Activated CD4-positive, alpha-beta T cell treated with anti-CD3 and anti-CD28 coated beads, Interleukin-2, amount 10 ng/mL, durations not matched to agents 7 days and 5 days (primary cell): ENCODE measurements around the gene CCDC3. TPM values are rescaled to one million over a fixed set of nuclear protein-coding genes. Genes with fewer than 3 reads are reported as not detected.

Experiments
- CTCF ChIA-PET: fragments of 350-600 bp; sonication (Branson Sonifier 250); formaldehyde crosslinking; loops from one replicate; lab custom pipeline; 2021; ENCODE audit warnings: antibody characterized with exemption; lab: Charles Lee
- POLR2A ChIA-PET: fragments of 350-600 bp; sonication (Branson Sonifier 250); formaldehyde crosslinking; loops from one replicate; lab custom pipeline; 2021; ENCODE audit warnings: antibody characterized with exemption; lab: Charles Lee
- DNase-seq: peaks from one replicate; pipeline ENCODE4 v3.0.0-alpha.2; 2020
- H3K27ac Mint-ChIP-seq: one replicate; pipeline ENCODE4 v1.8.0; 2021; ENCODE audit warnings: mild to moderate bottlenecking, moderate library complexity, mixed read lengths
- H3K27me3 Mint-ChIP-seq: one replicate; pipeline ENCODE4 v1.8.0; 2021; ENCODE audit warnings: mixed read lengths
- H3K36me3 Mint-ChIP-seq: one replicate; pipeline ENCODE4 v1.8.0; 2021; ENCODE audit warnings: low read depth, mixed read lengths
- H3K4me1 Mint-ChIP-seq: one replicate; pipeline ENCODE4 v1.8.0; 2021; ENCODE audit warnings: mixed read lengths
- H3K4me3 Mint-ChIP-seq: one replicate; pipeline ENCODE4 v1.8.0; 2021; ENCODE audit warnings: mild to moderate bottlenecking, moderate library complexity, mixed read lengths
- H3K9me3 Mint-ChIP-seq: one replicate; pipeline ENCODE4 v1.8.0; 2021; ENCODE audit warnings: mixed read lengths
- total RNA-seq, 2 experiments: library from RNA; stranded (reverse); gene quantifications; one replicate each; pipeline ENCODE4 v1.2.3, GENCODE V29; 2021

Gene CCDC3
- total RNA-seq, 2 experiments from 2014 or later, result 0.10 to 0.12 TPM

GRCh38 chr10:12949248-12949647, 52.3 kb downstream of the CCDC3 start:
- Mint-ChIP-seq H3K27me3 (no peaks in the 10 kb centered on the region), H3K4me1 (no peaks in the 10 kb centered on the region), H3K4me3 (no peak overlapping the region), H3K27ac (no peak overlapping the region), H3K36me3 (no peaks in the 10 kb centered on the region), H3K9me3 (peaks cover 7% of the 10 kb centered on the region)
- ChIA-PET CTCF (interaction anchor here (0.6 kb wide), 1 partner anchor 1320 kb away, joined by 3 read pairs; no protein-coding TSS in a partner anchor), POLR2A (no interaction called here)
- DNase-seq, result no peak

DNA sequence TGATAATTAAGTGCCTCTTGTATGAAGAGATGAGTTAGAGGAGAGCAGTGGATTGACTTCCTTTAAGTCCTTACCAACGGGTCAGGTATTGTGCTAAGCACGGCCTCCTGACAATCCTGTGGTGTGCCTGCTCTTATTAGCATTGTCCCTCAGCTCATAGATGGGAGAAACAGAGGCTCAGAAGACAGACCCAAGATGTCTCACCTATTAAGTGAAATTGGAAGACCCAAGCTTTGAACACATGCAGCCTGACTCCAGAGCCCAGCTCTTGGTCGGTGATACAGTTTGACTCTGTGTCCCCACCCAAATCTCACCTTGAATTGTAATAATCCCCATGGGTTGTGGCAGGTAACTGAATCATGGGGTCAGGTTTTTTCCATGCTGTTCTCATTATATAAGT, 53.8 kb downstream of the CCDC3 start:
- Mint-ChIP-seq H3K9me3 (no peaks in the 10 kb centered on the region), H3K27ac (no peak overlapping the region), H3K4me1 (no peaks in the 10 kb centered on the region), H3K36me3 (no peaks in the 10 kb centered on the region), H3K27me3 (no peaks in the 10 kb centered on the region), H3K4me3 (no peak overlapping the region)
- no peak for DNase-seq
- ChIA-PET POLR2A (no interaction called here), CTCF (interaction anchor here (0.9 kb wide), 1 partner anchor 37 kb away, joined by 3 read pairs; no protein-coding TSS in a partner anchor)

GRCh38 chr10:12946372-12946771, 55.1 kb downstream of the CCDC3 start:
- ChIA-PET CTCF (interaction anchor here (0.6 kb wide), 1 partner anchor 392 kb away, joined by 7 read pairs; no protein-coding TSS in a partner anchor), POLR2A (no interaction called here)
- Mint-ChIP-seq H3K36me3 (no peaks in the 10 kb centered on the region), H3K27ac (no peak overlapping the region), H3K4me3 (no peak overlapping the region), H3K9me3 (no peaks in the 10 kb centered on the region), H3K27me3 (no peaks in the 10 kb centered on the region), H3K4me1 (no peaks in the 10 kb centered on the region)
- no peak for DNase-seq

- no peaks in the 10 kb centered on the region for H3K36me3 Mint-ChIP-seq
- no peaks in the 10 kb centered on the region for H3K27me3 Mint-ChIP-seq
- no peak overlapping the region for H3K27ac Mint-ChIP-seq
- no peaks in the 10 kb centered on the region for H3K4me1 Mint-ChIP-seq
- no peaks in the 10 kb centered on the region for H3K9me3 Mint-ChIP-seq
- ChIA-PET CTCF (no interaction called here), POLR2A (no interaction called here)
- H3K4me3 Mint-ChIP-seq, result no peak overlapping the region
- no peak for DNase-seq
These were observed 55.7 kb downstream of the CCDC3 start for GRCh38 chr10:12945690-12946359.

DNA sequence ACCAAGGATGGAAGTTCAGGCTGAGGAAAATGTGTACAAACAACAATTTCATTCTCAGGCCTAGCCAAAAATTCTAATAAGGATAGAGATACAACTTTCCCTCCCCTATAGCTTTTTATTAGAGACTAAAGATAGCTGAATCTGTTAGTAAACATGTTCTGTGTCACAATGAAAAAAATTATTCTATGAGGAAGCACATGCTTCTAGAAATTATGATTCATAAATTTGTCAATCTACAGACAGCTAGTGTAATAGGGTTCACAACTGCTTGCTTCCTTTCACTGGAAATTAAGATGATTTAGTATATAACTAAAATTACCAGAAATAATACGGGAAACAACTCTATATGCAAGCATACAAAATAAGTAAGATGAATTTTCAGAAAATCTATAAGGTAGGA, 56.6 kb downstream of the CCDC3 start:
- CTCF ChIA-PET, result no interaction called here

DNA sequence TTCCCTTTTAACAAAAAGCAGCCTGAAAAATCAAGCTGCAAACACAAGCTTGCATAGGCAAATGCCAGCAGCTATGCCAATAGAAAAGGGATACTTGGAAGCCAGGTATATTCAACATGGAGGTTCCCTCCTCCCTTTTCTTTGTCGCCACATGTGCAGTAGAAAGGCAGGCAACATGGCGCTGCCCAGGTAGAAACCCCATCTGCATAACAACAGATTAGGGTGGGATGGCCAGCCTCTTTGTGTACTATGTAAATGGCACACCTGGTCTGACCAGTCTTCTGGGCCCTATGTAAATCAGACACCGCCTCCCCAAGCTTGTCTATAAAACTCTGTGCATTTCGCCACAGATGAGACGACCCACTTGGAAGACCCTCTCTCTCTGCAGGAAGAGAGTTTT, 58.1 kb downstream of the CCDC3 start:
- CTCF ChIA-PET, result interaction anchor here (0.6 to 1.0 kb wide), 2 partner anchors 33 to 1332 kb away, joined by 3 read pairs; partner anchors contain the start of gene USP6NL
- no peaks in the 10 kb centered on the region for H3K27me3 Mint-ChIP-seq
- no peak overlapping the region for H3K27ac Mint-ChIP-seq
- POLR2A ChIA-PET, result no interaction called here
- no peaks in the 10 kb centered on the region for H3K36me3 Mint-ChIP-seq
- DNase-seq, result no peak
- H3K4me3 Mint-ChIP-seq, result no peak overlapping the region
- no peaks in the 10 kb centered on the region for H3K9me3 Mint-ChIP-seq
- H3K4me1 Mint-ChIP-seq, result no peaks in the 10 kb centered on the region

More for the DNA sequence above, 56.6 kb downstream of the CCDC3 start:
- Mint-ChIP-seq H3K4me1 (no peaks in the 10 kb centered on the region), H3K4me3 (no peak overlapping the region), H3K36me3 (no peaks in the 10 kb centered on the region), H3K27ac (no peak overlapping the region), H3K27me3 (no peaks in the 10 kb centered on the region), H3K9me3 (no peaks in the 10 kb centered on the region)
- DNase-seq, result no peak
- POLR2A ChIA-PET, result no interaction called here

- CTCF ChIA-PET, result interaction anchor here (0.9 to 1.0 kb wide), 3 partner anchors 8 to 1159 kb away, joined by 3 read pairs; no protein-coding TSS in a partner anchor
- no peaks in the 10 kb centered on the region for H3K36me3 Mint-ChIP-seq
- DNase-seq, result no peak
- no peak overlapping the region for H3K4me3 Mint-ChIP-seq
- H3K27ac Mint-ChIP-seq, result no peak overlapping the region
- peaks cover 2% of the 10 kb centered on the region for H3K27me3 Mint-ChIP-seq
- no peaks in the 10 kb centered on the region for H3K9me3 Mint-ChIP-seq
- POLR2A ChIA-PET, result no interaction called here
- H3K4me1 Mint-ChIP-seq, result no peaks in the 10 kb centered on the region
These were observed 59.5 kb downstream of the CCDC3 start for GRCh38 chr10:12941966-12942365.

DNA sequence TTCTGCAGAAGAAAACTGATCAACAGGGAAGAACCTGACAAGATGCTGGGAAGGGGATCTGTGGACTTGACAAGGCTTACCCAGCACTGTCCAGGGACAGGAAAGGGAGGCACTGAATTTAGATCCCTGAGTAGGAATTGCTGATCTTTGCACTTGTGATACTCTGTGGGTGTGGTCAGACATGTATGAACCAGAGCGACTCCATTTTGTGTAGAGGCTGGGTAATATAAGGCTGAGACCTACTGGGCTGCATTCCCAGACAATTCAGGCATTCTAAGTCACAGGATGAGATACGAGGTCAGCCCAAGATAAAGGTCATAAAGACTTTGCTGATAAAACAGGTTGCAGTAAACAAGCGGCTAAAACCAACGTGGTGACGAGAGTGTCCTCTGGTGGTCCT, 60.7 kb downstream of the CCDC3 start:
- no peaks in the 10 kb centered on the region for H3K4me1 Mint-ChIP-seq
- no peaks in the 10 kb centered on the region for H3K9me3 Mint-ChIP-seq
- H3K27ac Mint-ChIP-seq, result no peak overlapping the region
- peaks cover 2% of the 10 kb centered on the region for H3K27me3 Mint-ChIP-seq
- DNase-seq, result no peak
- H3K4me3 Mint-ChIP-seq, result no peak overlapping the region
- ChIA-PET CTCF (no interaction called here), POLR2A (no interaction called here)
- no peaks in the 10 kb centered on the region for H3K36me3 Mint-ChIP-seq

DNA sequence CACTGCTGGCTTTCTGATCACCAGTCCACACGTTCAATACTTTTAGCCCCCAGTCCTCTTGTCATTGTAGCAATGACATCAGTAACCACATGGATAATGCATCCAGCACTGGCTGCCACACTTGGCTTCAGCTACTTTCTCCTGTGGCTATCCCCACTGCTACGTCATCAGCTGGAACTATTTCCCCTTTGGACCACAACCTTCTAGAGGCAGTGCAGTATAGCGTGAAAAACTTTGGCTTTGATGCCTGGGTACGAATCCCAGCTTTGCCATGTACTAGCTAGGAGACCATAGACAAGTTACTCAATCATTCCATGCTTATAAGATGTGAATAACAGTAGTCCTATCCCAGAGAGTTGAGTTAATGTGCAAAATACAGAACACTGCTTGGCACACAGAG, 63.2 kb downstream of the CCDC3 start:
- no peak overlapping the region for H3K4me3 Mint-ChIP-seq
- DNase-seq, result no peak
- ChIA-PET CTCF (no interaction called here), POLR2A (no interaction called here)
- H3K4me1 Mint-ChIP-seq, result no peaks in the 10 kb centered on the region
- H3K27me3 Mint-ChIP-seq, result peaks cover 8% of the 10 kb centered on the region
- no peaks in the 10 kb centered on the region for H3K9me3 Mint-ChIP-seq
- no peak overlapping the region for H3K27ac Mint-ChIP-seq
- no peaks in the 10 kb centered on the region for H3K36me3 Mint-ChIP-seq

DNA sequence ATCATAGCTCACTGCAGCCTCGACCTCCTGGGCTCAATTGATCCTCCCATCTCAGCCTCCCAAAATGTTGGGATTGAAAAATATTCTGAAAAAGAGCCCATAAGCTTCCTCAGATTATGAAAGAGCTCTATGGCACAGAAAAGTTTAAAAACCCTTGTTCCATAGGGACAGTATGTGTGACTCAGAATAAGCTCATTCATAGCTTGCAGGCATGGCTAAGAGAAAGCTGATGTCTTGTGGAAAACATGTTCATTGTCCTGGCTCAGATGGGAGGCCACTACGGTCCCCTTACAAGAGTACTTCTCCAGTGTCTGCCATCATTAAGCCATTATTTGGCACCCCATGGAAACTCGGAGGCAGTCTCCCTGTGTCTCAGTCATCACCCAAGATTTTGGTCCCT, 64.0 kb downstream of the CCDC3 start:
- Mint-ChIP-seq H3K36me3 (no peaks in the 10 kb centered on the region), H3K27me3 (peaks cover 13% of the 10 kb centered on the region), H3K4me3 (no peak overlapping the region), H3K4me1 (no peaks in the 10 kb centered on the region), H3K9me3 (no peaks in the 10 kb centered on the region), H3K27ac (no peak overlapping the region)
- no peak for DNase-seq
- ChIA-PET POLR2A (no interaction called here), CTCF (interaction anchor here (0.5 kb wide), 1 partner anchor 9 kb away, joined by 3 read pairs; no protein-coding TSS in a partner anchor)

DNA sequence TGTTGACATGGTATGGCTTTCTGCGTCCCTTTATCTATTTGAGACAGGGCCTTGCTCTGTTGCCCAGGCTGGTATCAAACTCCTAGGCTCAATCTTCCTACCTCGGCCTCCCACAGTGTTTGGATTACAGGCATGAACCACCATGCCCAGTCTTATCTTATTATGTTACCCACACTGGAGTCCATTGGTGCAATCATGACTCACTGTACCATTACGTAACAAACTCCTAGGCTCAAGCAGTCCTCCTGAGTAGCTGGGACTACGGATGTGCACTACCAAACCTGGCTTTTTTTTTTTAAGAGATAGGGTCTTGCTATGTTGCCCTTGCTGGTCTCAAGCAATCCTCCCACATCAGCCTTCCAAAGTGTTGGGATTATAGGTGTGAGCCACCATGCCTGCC, 66.7 kb downstream of the CCDC3 start:
- POLR2A ChIA-PET, result no interaction called here
- no peak overlapping the region for H3K27ac Mint-ChIP-seq
- peaks cover 15% of the 10 kb centered on the region for H3K27me3 Mint-ChIP-seq
- H3K4me1 Mint-ChIP-seq, result no peaks in the 10 kb centered on the region
- H3K36me3 Mint-ChIP-seq, result no peaks in the 10 kb centered on the region
- CTCF ChIA-PET, result no interaction called here
- no peak for DNase-seq
- H3K4me3 Mint-ChIP-seq, result no peak overlapping the region
- no peaks in the 10 kb centered on the region for H3K9me3 Mint-ChIP-seq

DNA sequence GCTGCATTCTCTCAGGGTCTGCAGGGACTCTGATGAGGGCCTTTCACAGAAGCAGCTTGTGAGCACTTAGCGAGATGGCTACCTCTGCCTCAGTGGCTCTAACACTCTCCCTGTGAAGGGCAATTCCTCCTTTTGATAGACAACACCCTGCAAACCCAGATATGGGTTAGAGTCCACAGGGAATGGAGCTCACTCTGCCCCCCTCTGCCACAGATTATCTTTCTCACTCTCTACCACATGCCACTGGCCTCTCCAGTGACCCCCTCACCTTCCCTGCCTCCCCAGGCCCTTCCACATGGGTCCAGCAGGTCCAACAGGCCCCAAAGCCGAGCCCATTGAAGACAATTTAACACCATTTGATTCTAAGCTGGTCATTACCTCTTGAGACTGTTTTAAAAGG, 72.1 kb downstream of the CCDC3 start:
- ChIA-PET CTCF (no interaction called here), POLR2A (no interaction called here)
- no peaks in the 10 kb centered on the region for H3K9me3 Mint-ChIP-seq
- no peaks in the 10 kb centered on the region for H3K36me3 Mint-ChIP-seq
- no peak overlapping the region for H3K4me3 Mint-ChIP-seq
- no peak for DNase-seq
- H3K4me1 Mint-ChIP-seq, result no peaks in the 10 kb centered on the region
- peaks cover 15% of the 10 kb centered on the region for H3K27me3 Mint-ChIP-seq
- no peak overlapping the region for H3K27ac Mint-ChIP-seq

GRCh38 chr10:12928571-12928970, 72.9 kb downstream of the CCDC3 start:
- DNase-seq, result no peak
- no peak overlapping the region for H3K27ac Mint-ChIP-seq
- H3K4me1 Mint-ChIP-seq, result no peaks in the 10 kb centered on the region
- CTCF ChIA-PET, result interaction anchor here (0.7 kb wide), 1 partner anchor 9 kb away, joined by 3 read pairs; no protein-coding TSS in a partner anchor
- POLR2A ChIA-PET, result no interaction called here
- no peaks in the 10 kb centered on the region for H3K9me3 Mint-ChIP-seq
- H3K36me3 Mint-ChIP-seq, result no peaks in the 10 kb centered on the region
- H3K4me3 Mint-ChIP-seq, result no peak overlapping the region
- H3K27me3 Mint-ChIP-seq, result peaks cover 10% of the 10 kb centered on the region

DNA sequence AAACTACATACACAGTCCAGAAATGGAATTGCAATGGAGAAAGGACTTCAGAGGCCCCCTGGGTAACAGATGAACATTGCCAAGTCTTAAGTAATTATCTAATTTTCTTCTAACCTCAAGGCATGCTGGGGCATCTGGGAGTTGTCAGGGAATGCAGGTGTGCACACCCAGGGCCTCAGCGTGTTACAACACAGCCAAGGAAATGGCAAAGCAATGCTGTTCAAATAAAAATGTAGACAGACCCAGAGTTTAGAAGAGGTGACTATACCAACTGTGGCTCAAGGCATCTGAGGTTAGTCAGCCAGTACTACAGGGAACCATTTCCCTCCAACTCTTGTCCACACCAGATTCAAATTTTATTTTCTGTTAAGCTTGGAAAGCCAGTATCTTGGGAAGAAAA, 73.6 kb downstream of the CCDC3 start:
- Mint-ChIP-seq H3K36me3 (no peaks in the 10 kb centered on the region), H3K27ac (no peak overlapping the region), H3K27me3 (peaks cover 8% of the 10 kb centered on the region), H3K9me3 (no peaks in the 10 kb centered on the region), H3K4me1 (no peaks in the 10 kb centered on the region), H3K4me3 (no peak overlapping the region)
- CTCF ChIA-PET, result no interaction called here
- no peak for DNase-seq
- POLR2A ChIA-PET, result no interaction called here
